GM12878 (cell line): ENCODE measurements around the gene TMEM47. TPM values are rescaled to one million over a fixed set of nuclear protein-coding genes. Genes with fewer than 3 reads are reported as not detected.

Source experiments
- ATAC-seq: fragments of 200-7000 bp; cut with Tn5 transposase; 3 replicates; pipeline ENCODE4 v1.9.1; 2020; ENCODE audit warnings: mild to moderate bottlenecking, moderate library complexity
- BruUV-seq: library from RNA; stranded (reverse); fragments of 400-500 nt; replicated peaks from 2 replicates; lab custom pipeline; 2021; lab: Mats Ljungman, UMichigan
- CTCF ChIA-PET: fragments of 300-600 bp; sonication (Branson Sonifier 250); formaldehyde crosslinking; extraction: SDS; loops from one replicate; lab custom pipeline; 2021; ENCODE audit warnings: inconsistent platforms; lab: Yijun Ruan, JAX
- POLR2A ChIA-PET: fragments of 350-600 bp; formaldehyde crosslinking; extraction: SDS; loops from one replicate; lab custom pipeline; 2021; ENCODE audit warnings: inconsistent platforms; lab: Charles Lee
- RAD21 ChIA-PET: fragments of 300-600 bp; sonication (Branson Sonifier 250); formaldehyde crosslinking; loops from one replicate; lab custom pipeline; 2023; ENCODE audit warnings: antibody characterized with exemption; ENCODE audit not compliant: unreplicated experiment; lab: Charles Lee
- SMC1A ChIA-PET: fragments of 300-600 bp; sonication (Branson Sonifier 250); formaldehyde crosslinking; loops from one replicate; lab custom pipeline; 2023; ENCODE audit not compliant: unreplicated experiment, uncharacterized antibody; lab: Charles Lee
- DNase-seq: peaks from one replicate; pipeline ENCODE4 v3.0.0-alpha.2; 2011; ENCODE audit warnings: low read depth, low spot score
- FAIRE-seq: peaks from 3 replicates; lab custom pipeline; 2011; peaks lifted over from hg19 to GRCh38; lab: Jason Lieb, UNC
- H2AFZ ChIP-seq: 2 replicates; pipeline ENCODE4 v1.6.0; 2011; ENCODE audit warnings: low read depth, low read length, control low read depth; ENCODE audit not compliant: control insufficient read depth
- H3K27ac ChIP-seq: 2 replicates; pipeline ENCODE4 v1.5.1; 2011; ENCODE audit warnings: control low read depth; ENCODE audit not compliant: control insufficient read depth, insufficient read depth
- H3K27me3 ChIP-seq, 2 experiments: replicated peaks in 1 of 2; 2 replicates each; pipeline versions ENCODE4 v1.6.0 to v1.6.1; 2011; ENCODE audit warnings: low read length in 1 of 2; ENCODE audit not compliant: control insufficient read depth in 2 of 2, insufficient read depth in 2 of 2
- H3K36me3 ChIP-seq, 2 experiments: 2 replicates each; pipeline ENCODE4 v1.5.1; 2011; ENCODE audit warnings: low read length in 1 of 2; ENCODE audit not compliant: control insufficient read depth in 2 of 2, insufficient read depth in 2 of 2
- H3K4me1 ChIP-seq: 2 replicates; pipeline ENCODE4 v1.6.1; 2011; ENCODE audit warnings: mild to moderate bottlenecking, low read length, moderate library complexity, mixed read lengths; ENCODE audit not compliant: control insufficient read depth, insufficient read depth
- H3K4me2 ChIP-seq: 2 replicates; pipeline ENCODE4 v1.6.0; 2011; ENCODE audit warnings: control low read depth; ENCODE audit not compliant: control insufficient read depth, insufficient read depth
- H3K4me3 ChIP-seq: fragments of 200-600 bp; sonication (generic); 2 replicates; pipeline ENCODE4 v1.5.1; 2016
- H3K79me2 ChIP-seq: 2 replicates; pipeline ENCODE4 v1.6.0; 2011; ENCODE audit warnings: low read length; ENCODE audit not compliant: control insufficient read depth, insufficient read depth
- H3K9ac ChIP-seq: 2 replicates; pipeline ENCODE4 v1.8.0; 2011; ENCODE audit warnings: low read length, control low read depth, mixed read lengths; ENCODE audit not compliant: control insufficient read depth, insufficient read depth
- H3K9me3 ChIP-seq: replicated peaks from 3 replicates; pipeline ENCODE4 v1.5.1; 2011; ENCODE audit warnings: mild to moderate bottlenecking, low read length; ENCODE audit not compliant: control insufficient read depth, insufficient read depth
- H4K20me1 ChIP-seq: 2 replicates; pipeline ENCODE4 v1.6.0; 2011; ENCODE audit not compliant: control insufficient read depth, insufficient read depth
- ATF3 ChIP-seq: IDR thresholded peaks from 2 replicates; pipeline ENCODE4 v1.6.1; 2011; ENCODE audit warnings: low read depth, mild to moderate bottlenecking, low read length, moderate library complexity, borderline replicate concordance; ENCODE audit errors: extremely low read depth
- CBX3 ChIP-seq: fragments of 200-600 bp; sonication (generic); IDR thresholded peaks from 2 replicates; pipeline ENCODE4 v1.6.1; 2016; ENCODE audit warnings: low read depth, borderline replicate concordance
- CREM ChIP-seq: IDR thresholded peaks from 2 replicates; pipeline ENCODE4 v1.6.1; 2014; ENCODE audit warnings: antibody characterized with exemption, low read depth
- E2F8 ChIP-seq: fragments of 450-650 bp; IDR thresholded peaks from 2 replicates; pipeline ENCODE4 v1.6.1; 2018; ENCODE audit warnings: mild to moderate bottlenecking, low read depth, moderate library complexity; ENCODE audit not compliant: partially characterized antibody
- ELK1 ChIP-seq: IDR thresholded peaks from 2 replicates; pipeline ENCODE4 v1.6.1; 2012; ENCODE audit warnings: low read depth, low read length, improper control_type of control experiment
- EP300 ChIP-seq, 2 experiments: fragments of 150-350 bp in 1 of 2; IDR thresholded peaks; 2 replicates each; pipeline ENCODE4 v1.6.1; 2011 to 2012; ENCODE audit warnings: low read depth in 2 of 2, low read length in 2 of 2, borderline replicate concordance in 1 of 2, improper control_type of control experiment in 1 of 2, inconsistent platforms in 1 of 2; ENCODE audit not compliant: control insufficient read depth in 1 of 2
- IRF3 ChIP-seq: fragments of 450-650 bp; IDR thresholded peaks from 2 replicates; pipeline ENCODE4 v1.6.1; 2014; ENCODE audit warnings: mild to moderate bottlenecking
- KDM1A ChIP-seq: fragments of 200-600 bp; sonication (generic); IDR thresholded peaks from 2 replicates; pipeline ENCODE4 v1.6.1; 2016; ENCODE audit warnings: borderline replicate concordance
- RAD21 ChIP-seq: IDR thresholded peaks from 2 replicates; pipeline ENCODE4 v1.6.1; 2011; ENCODE audit warnings: mild to moderate bottlenecking, low read depth, low read length, moderate library complexity; ENCODE audit not compliant: insufficient read depth
- RBBP5 ChIP-seq: fragments of 200-600 bp; sonication (generic); conservative IDR thresholded peaks from 2 replicates; pipeline ENCODE4 v1.6.1; 2016
- RELB ChIP-seq: fragments of 450-650 bp; IDR thresholded peaks from 2 replicates; pipeline ENCODE4 v1.6.1; 2017; ENCODE audit warnings: low read depth, mild to moderate bottlenecking, moderate library complexity
- SKIL ChIP-seq: fragments of 450-650 bp; IDR thresholded peaks from 2 replicates; pipeline ENCODE4 v1.6.1; 2017; ENCODE audit warnings: mild to moderate bottlenecking, low read depth, inconsistent platforms; ENCODE audit not compliant: poor library complexity, severe bottlenecking
- WGBS: methylation state at CpG from one replicate; pipeline ENCODE4 v1.1.6; 2016; ENCODE audit warnings: low lambda C conversion rate; ENCODE audit not compliant: insufficient replicate concordance, insufficient coverage; ENCODE audit errors: missing lambda C conversion rate; 5-methylcytosine and 5-hydroxymethylcytosine counted together
- in situ Hi-C: fragments of 300-500 bp; cut with MboI; formaldehyde crosslinking; loops from 9 replicates; pipeline ENCODE4 v1.14.3; 2018; ENCODE audit warnings: mixed read lengths
- intact Hi-C: fragments of 100-400 bp; cut with micrococcal nuclease; formaldehyde crosslinking; loops from one replicate; pipeline ENCODE4 v1.14.2; 2022; ENCODE audit not compliant: unreplicated experiment
- polyA plus RNA-seq, 11 experiments: library from polyadenylated mRNA; depleted of rRNA in 4 of 11; unstranded in 6 of 11; stranded (reverse) in 5 of 11; fragments of >200 nt; fragmentation: Nextera tagmentation in 4 of 11; fragmentation: Illumina TruSeq in 1 of 11; extraction: Ambion mirVana in 4 of 11; extraction: Trizol in 1 of 11; gene quantifications; 1 replicate in 1 of 11; 2 replicates in 10 of 11; pipeline versions ENCODE4 v1.2.1 to v1.2.3, GENCODE V29; 2011 to 2016; ENCODE audit warnings: inconsistent platforms in 2 of 11, missing spikeins in 2 of 11, low read depth in 1 of 11
- total RNA-seq, 4 experiments: library from RNA; depleted of rRNA in 3 of 4; stranded (reverse); fragments of >200 nt in 3 of 4; fragmentation: Illumina TruSeq in 1 of 4; extraction: Trizol in 1 of 4; gene quantifications; 2 replicates each; pipeline versions ENCODE4 v1.2.1 to v1.2.3, GENCODE V29; 2013 to 2021

TMEM47 gene
- total and polyA plus RNA-seq, 10 of the 15 experiments (the other 5 are each of a cell fraction or from before 2014, with no cell fraction given), result 0.04 to 0.10 (median 0.09) TPM; not detected in 7

- no peak overlapping the region for H2AFZ ChIP-seq
- 40% methylated on average over 25 of the region's 25 CpGs for WGBS
- no peaks in the 10 kb centered on the region; the same call in 1 of the 2 replicates for H4K20me1 ChIP-seq
- intact Hi-C loops (no loop called here), in situ Hi-C loops (no loop called here)
- H3K27ac ChIP-seq, result no peak overlapping the region
- no peaks in the 10 kb centered on the region for H3K36me3 ChIP-seq
- ChIA-PET RAD21 (no interaction called here), CTCF (no interaction called here), SMC1A (no interaction called here), POLR2A (no interaction called here)
- no peaks in the 10 kb centered on the region for H3K9me3 ChIP-seq
- no TSS peak for BruUV-seq
- H3K4me3 ChIP-seq, result no peak overlapping the region
- no peak overlapping the region for H3K4me2 ChIP-seq
- DNase-seq (no peak), ATAC-seq (no peak), FAIRE-seq (no peak)
- no peak overlapping the region for H3K9ac ChIP-seq
- no peaks in the 10 kb centered on the region for H3K4me1 ChIP-seq
- no peaks in the 10 kb centered on the region for H3K79me2 ChIP-seq
- H3K27me3 ChIP-seq, result no peaks in the 10 kb centered on the region; a peak in 1 of 4 replicates
- TF ChIP-seq RBBP5 (no peak), ELK1 (no peak), KDM1A (no peak), EP300 (IDR thresholded peaks at IDR 0.05; ENCODE audit: borderline replicate concordance in 1 of 2, control insufficient read depth in 1 of 2, low read depth in 2 of 2, low read length in 2 of 2) (no peak), ATF3 (no peak), IRF3 (no peak), SKIL (no peak), RAD21 (no peak), E2F8 (no peak), CBX3 (no peak), CREM (no peak), RELB (no peak)
These were observed 1.3 kb downstream of the TMEM47 start for GRCh38 chrX:34655501-34656455.
